ENCODE measurements around the gene TEAD1. TPM values are rescaled to one million over a fixed set of nuclear protein-coding genes. Genes with fewer than 3 reads are reported as not detected.

The TEAD1 gene
- total and polyA plus RNA-seq, 10 of the 15 experiments (the other 5 are each of a cell fraction or from before 2014, with no cell fraction given), result 0.01 to 0.59 (median 0.04) TPM; not detected in 6

GRCh38 chr11:12841946-12842630, 167.9 kb downstream of the TEAD1 start:
- FAIRE-seq (no peak), ATAC-seq (no peak), DNase-seq (ENCODE audit: low read depth, low spot score) (no peak)
- no peaks in the 10 kb centered on the region; a peak in 1 of 4 replicates for H3K27me3 ChIP-seq (replicated peaks in 1 of 2; ENCODE audit: control insufficient read depth in 2 of 2, insufficient read depth in 2 of 2, low read length in 1 of 2)
- H3K9ac ChIP-seq (ENCODE audit: control insufficient read depth, insufficient read depth, low read length), result no peak overlapping the region
- WGBS (ENCODE audit: insufficient coverage, insufficient replicate concordance, low lambda C conversion rate, missing lambda C conversion rate), result 15% methylated on average over 9 of the region's 9 CpGs
- H3K4me1 ChIP-seq (ENCODE audit: control insufficient read depth, insufficient read depth, low read length), result no peaks in the 10 kb centered on the region
- no peak overlapping the region for H3K4me3 ChIP-seq
- BruUV-seq (replicated peaks), result no TSS peak
- H4K20me1 ChIP-seq (ENCODE audit: control insufficient read depth, insufficient read depth), result no peaks in the 10 kb centered on the region
- H3K4me2 ChIP-seq (ENCODE audit: control insufficient read depth, insufficient read depth), result 0 out of 2 replicates have a peak overlapping the region, but pooled peaks have one; percentile 13
- no peak for TF ChIP-seq CHD2 (IDR thresholded peaks at IDR 0.05; ENCODE audit: borderline replicate concordance, low read depth, low read length)
- no peak for TF ChIP-seq NBN (IDR thresholded peaks at IDR 0.05)
- TF ChIP-seq MTA3 (IDR thresholded peaks at IDR 0.05; ENCODE audit: borderline replicate concordance, low read length), result no peak
- TF ChIP-seq RAD21 (IDR thresholded peaks at IDR 0.05; ENCODE audit: insufficient read depth, low read depth, low read length), result no peak
- no peak for TF ChIP-seq TAF1 (IDR thresholded peaks at IDR 0.05; ENCODE audit: borderline replicate concordance, low read depth, low read length)
- no peak for TF ChIP-seq TBL1XR1 (IDR thresholded peaks at IDR 0.05; ENCODE audit: low read depth, low read length)
- no peak for TF ChIP-seq POLR2AphosphoS5 (IDR thresholded peaks at IDR 0.05; ENCODE audit: low read length)
- TF ChIP-seq, protein P1, sequence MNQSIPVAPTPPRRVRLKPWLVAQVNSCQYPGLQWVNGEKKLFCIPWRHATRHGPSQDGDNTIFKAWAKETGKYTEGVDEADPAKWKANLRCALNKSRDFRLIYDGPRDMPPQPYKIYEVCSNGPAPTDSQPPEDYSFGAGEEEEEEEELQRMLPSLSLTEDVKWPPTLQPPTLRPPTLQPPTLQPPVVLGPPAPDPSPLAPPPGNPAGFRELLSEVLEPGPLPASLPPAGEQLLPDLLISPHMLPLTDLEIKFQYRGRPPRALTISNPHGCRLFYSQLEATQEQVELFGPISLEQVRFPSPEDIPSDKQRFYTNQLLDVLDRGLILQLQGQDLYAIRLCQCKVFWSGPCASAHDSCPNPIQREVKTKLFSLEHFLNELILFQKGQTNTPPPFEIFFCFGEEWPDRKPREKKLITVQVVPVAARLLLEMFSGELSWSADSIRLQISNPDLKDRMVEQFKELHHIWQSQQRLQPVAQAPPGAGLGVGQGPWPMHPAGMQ (IDR thresholded peaks at IDR 0.05; ENCODE audit: borderline replicate concordance), result no peak
- no peak for TF ChIP-seq CHD1 (IDR thresholded peaks at IDR 0.05; ENCODE audit: low read depth, low read length)
- no peak for TF ChIP-seq TCF12 (IDR thresholded peaks at IDR 0.05; ENCODE audit: low read depth, low read length)
- no peak for TF ChIP-seq WRNIP1 (IDR thresholded peaks at IDR 0.05; ENCODE audit: borderline replicate concordance, low read depth, low read length)
- no peak for TF ChIP-seq CEBPB (IDR thresholded peaks at IDR 0.05; ENCODE audit: borderline replicate concordance in 1 of 2, low read depth in 2 of 2, low read length in 2 of 2)
- TF ChIP-seq, protein P2, sequence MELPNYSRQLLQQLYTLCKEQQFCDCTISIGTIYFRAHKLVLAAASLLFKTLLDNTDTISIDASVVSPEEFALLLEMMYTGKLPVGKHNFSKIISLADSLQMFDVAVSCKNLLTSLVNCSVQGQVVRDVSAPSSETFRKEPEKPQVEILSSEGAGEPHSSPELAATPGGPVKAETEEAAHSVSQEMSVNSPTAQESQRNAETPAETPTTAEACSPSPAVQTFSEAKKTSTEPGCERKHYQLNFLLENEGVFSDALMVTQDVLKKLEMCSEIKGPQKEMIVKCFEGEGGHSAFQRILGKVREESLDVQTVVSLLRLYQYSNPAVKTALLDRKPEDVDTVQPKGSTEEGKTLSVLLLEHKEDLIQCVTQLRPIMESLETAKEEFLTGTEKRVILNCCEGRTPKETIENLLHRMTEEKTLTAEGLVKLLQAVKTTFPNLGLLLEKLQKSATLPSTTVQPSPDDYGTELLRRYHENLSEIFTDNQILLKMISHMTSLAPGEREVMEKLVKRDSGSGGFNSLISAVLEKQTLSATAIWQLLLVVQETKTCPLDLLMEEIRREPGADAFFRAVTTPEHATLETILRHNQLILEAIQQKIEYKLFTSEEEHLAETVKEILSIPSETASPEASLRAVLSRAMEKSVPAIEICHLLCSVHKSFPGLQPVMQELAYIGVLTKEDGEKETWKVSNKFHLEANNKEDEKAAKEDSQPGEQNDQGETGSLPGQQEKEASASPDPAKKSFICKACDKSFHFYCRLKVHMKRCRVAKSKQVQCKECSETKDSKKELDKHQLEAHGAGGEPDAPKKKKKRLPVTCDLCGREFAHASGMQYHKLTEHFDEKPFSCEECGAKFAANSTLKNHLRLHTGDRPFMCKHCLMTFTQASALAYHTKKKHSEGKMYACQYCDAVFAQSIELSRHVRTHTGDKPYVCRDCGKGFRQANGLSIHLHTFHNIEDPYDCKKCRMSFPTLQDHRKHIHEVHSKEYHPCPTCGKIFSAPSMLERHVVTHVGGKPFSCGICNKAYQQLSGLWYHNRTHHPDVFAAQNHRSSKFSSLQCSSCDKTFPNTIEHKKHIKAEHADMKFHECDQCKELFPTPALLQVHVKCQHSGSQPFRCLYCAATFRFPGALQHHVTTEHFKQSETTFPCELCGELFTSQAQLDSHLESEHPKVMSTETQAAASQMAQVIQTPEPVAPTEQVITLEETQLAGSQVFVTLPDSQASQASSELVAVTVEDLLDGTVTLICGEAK (IDR thresholded peaks at IDR 0.05; ENCODE audit: borderline replicate concordance), result no peak
- TF ChIP-seq NR2C1 (IDR thresholded peaks at IDR 0.05), result no peak
- TF ChIP-seq SMAD5 (IDR thresholded peaks at IDR 0.05; ENCODE audit: low read depth), result no peak
- in situ Hi-C loops (cut with MboI), result no loop called here
- ChIA-PET CTCF (interaction anchor here (0.7 to 1.6 kb wide), 3 partner anchors 47 to 928 kb away, joined by 3 to 5 read pairs (median 3); no protein-coding TSS in a partner anchor), POLR2A (no interaction called here), SMC1A (ENCODE audit: uncharacterized antibody, unreplicated experiment) (interaction anchor here (0.8 kb wide), 1 partner anchor 308 kb away, joined by 3 read pairs; no protein-coding TSS in a partner anchor), RAD21 (ENCODE audit: unreplicated experiment) (no interaction called here)
- no peaks in the 10 kb centered on the region for H3K79me2 ChIP-seq (ENCODE audit: control insufficient read depth, insufficient read depth, low read length)
- no peak overlapping the region for H3K27ac ChIP-seq (ENCODE audit: control insufficient read depth, insufficient read depth)
- no peaks in the 10 kb centered on the region for H3K36me3 ChIP-seq (ENCODE audit: control insufficient read depth in 2 of 2, insufficient read depth in 2 of 2, low read length in 1 of 2)
- H2AFZ ChIP-seq (ENCODE audit: control insufficient read depth, low read depth, low read length), result peak overlapping the region; percentile 63
- no peaks in the 10 kb centered on the region; the same call in 2 of the 3 replicates for H3K9me3 ChIP-seq (replicated peaks; ENCODE audit: control insufficient read depth, insufficient read depth, low read length)
- intact Hi-C loops (cut with micrococcal nuclease; ENCODE audit: unreplicated experiment), result no loop called here
